Activated naive CD8-positive, alpha-beta T cell treated with anti-CD3 and anti-CD28 coated beads, Interleukin-2, amount 50 U/mL, for 24 hours (primary cell): ENCODE measurements around the gene WWOX.

ENCODE experiments used
- ATAC-seq: fragments of 150-1000 bp; cut with Tn5 transposase; one replicate; pipeline ENCODE4 v1.10.0; 2021
- DNase-seq: peaks from one replicate; pipeline ENCODE4 v3.0.0; 2021
- H3K27ac Mint-ChIP-seq: one replicate; pipeline ENCODE4 v1.8.0; 2021; ENCODE audit warnings: mild to moderate bottlenecking, mixed read lengths
- H3K27me3 Mint-ChIP-seq: one replicate; pipeline ENCODE4 v1.8.0; 2021; ENCODE audit warnings: mixed read lengths
- H3K36me3 Mint-ChIP-seq: one replicate; pipeline ENCODE4 v1.8.0; 2021; ENCODE audit warnings: low read depth, mixed read lengths
- H3K4me1 Mint-ChIP-seq: one replicate; pipeline ENCODE4 v1.8.0; 2021; ENCODE audit warnings: mixed read lengths
- H3K4me3 Mint-ChIP-seq: one replicate; pipeline ENCODE4 v1.8.0; 2021; ENCODE audit warnings: mild to moderate bottlenecking, moderate library complexity, mixed read lengths
- H3K9me3 Mint-ChIP-seq: one replicate; pipeline ENCODE4 v1.8.0; 2021; ENCODE audit warnings: mixed read lengths

Gene WWOX

DNA sequence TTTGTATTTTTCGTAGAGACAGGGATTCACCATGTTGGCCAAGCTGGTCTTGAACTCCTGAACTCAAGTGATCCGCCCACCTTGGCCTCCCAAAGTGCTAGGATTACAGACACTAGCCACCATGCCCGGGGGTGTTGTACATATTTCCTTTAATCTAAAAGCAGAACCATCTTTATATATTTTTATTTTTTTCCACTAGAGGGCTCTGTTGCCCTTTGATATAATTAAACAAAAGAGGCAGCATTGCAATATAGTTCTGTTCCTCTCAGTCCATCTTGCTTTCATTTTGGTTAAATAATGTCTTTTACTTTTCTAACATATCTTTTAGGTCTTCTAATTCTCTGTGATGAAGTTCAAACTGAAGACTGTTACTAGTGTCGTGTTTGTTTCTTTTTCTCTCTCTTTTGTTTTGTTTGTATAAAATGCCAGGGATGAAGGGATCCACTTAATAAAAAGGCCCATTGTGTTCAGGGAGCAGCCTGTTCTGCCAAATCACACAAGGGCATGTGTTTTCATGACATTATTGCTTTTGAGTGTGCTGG, 23.4 kb downstream of the WWOX start:
- ATAC-seq (no peak), DNase-seq (no peak)
- Mint-ChIP-seq H3K9me3 (no peaks in the 10 kb centered on the region), H3K27me3 (no peaks in the 10 kb centered on the region), H3K4me1 (peaks cover 2% of the 10 kb centered on the region), H3K4me3 (no peak overlapping the region), H3K36me3 (peaks cover 5% of the 10 kb centered on the region), H3K27ac (no peak overlapping the region)

- Mint-ChIP-seq H3K9me3 (no peaks in the 10 kb centered on the region), H3K27ac (no peak overlapping the region), H3K4me3 (no peak overlapping the region), H3K4me1 (peaks cover 2% of the 10 kb centered on the region), H3K36me3 (peaks cover 17% of the 10 kb centered on the region), H3K27me3 (no peaks in the 10 kb centered on the region)
- no peak for DNase-seq
- no peak for ATAC-seq
Measured at GRCh38 chr16:78125112-78125844, 25.8 kb downstream of the WWOX start.

DNA sequence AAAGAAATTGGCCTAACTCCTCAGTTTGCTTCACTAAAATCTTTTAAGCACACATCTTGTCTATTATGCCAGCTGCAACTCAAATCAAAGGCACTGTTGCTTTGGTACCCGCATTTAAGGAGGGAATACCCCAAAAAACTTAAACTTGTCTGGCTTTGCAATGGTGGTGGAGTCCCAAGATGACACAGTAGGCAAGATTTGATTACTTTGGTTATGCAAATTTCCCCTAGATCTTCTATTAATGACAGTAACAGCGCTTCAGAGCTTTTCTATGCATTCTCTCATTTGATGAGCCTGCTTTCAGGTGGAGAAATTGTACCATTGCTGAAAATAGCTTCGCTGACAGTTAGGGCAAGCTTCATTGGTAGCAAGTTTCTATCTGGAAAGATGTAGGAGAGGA, 27.2 kb downstream of the WWOX start:
- Mint-ChIP-seq H3K36me3 (peaks cover 15% of the 10 kb centered on the region), H3K4me1 (peaks cover 2% of the 10 kb centered on the region), H3K27ac (no peak overlapping the region), H3K9me3 (no peaks in the 10 kb centered on the region), H3K27me3 (no peaks in the 10 kb centered on the region), H3K4me3 (no peak overlapping the region)
- DNase-seq (no peak), ATAC-seq (no peak)

DNA sequence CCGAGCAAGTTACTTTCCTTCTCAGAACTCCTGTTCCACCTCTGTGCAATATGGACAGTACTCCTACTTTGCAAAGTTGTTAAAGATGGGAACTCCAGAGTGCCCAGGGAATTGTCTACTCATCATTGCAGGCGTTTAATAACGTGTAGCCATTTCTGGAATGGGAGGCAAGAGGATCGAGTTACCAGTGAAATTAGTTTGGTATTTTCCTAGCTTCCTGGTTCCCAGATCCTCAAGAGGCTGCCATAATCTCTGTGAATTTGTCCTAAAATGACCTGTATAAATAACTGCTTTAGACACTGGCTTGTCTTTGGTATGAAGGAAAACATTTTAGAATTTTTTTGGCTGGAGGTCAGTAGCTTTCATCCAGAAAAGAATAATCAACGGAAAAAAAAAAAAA, 27.7 kb downstream of the WWOX start:
- Mint-ChIP-seq H3K27me3 (no peaks in the 10 kb centered on the region), H3K36me3 (peaks cover 15% of the 10 kb centered on the region), H3K27ac (no peak overlapping the region), H3K4me3 (no peak overlapping the region), H3K9me3 (no peaks in the 10 kb centered on the region), H3K4me1 (peaks cover 2% of the 10 kb centered on the region)
- ATAC-seq (no peak), DNase-seq (no peak)

DNA sequence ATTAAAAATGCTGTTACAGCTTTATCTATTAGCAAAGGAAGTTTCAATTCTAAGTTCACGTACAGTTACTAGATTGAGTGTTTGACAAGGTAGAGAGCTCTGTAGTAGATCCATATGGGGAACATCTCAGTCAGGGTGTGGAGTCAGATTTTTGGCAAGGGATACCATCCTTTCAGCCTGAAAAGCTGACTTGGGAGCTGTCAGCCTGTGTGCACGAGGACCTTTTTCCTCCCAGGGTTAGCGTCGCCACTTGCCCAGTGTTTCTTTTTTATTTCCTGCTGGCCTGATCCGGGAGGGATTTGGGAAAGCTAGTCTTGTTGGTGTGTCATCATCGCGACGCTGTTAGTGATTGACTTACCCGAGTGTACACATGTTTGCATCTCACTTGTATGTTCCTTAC, 29.5 kb downstream of the WWOX start:
- Mint-ChIP-seq H3K4me3 (no peak overlapping the region), H3K27ac (no peak overlapping the region), H3K27me3 (no peaks in the 10 kb centered on the region), H3K9me3 (no peaks in the 10 kb centered on the region), H3K36me3 (peaks cover 19% of the 10 kb centered on the region), H3K4me1 (no peaks in the 10 kb centered on the region)
- no peak for DNase-seq
- ATAC-seq = no peak

DNA sequence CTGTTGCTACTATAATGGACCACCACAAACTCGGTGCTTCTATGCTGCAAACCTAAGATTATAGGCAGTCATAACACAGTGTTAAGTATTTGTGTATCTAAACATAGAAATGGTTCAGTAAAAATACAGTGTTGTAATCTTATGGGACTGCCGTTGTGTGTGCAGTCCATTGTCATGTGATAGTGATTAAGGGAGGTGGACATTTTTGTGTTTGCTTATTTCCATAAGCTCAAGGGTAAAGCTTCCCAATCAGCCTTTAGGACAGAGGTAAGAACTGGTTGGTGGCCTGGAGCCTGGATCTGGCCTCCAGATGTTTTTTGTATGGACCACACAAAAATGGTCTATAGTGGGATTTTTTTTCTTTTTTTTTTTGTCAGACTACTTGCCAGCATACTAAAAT, 29.9 kb downstream of the WWOX start:
- DNase-seq = no peak
- no peaks in the 10 kb centered on the region for H3K9me3 Mint-ChIP-seq
- no peak overlapping the region for H3K27ac Mint-ChIP-seq
- H3K4me1 Mint-ChIP-seq = no peaks in the 10 kb centered on the region
- no peaks in the 10 kb centered on the region for H3K27me3 Mint-ChIP-seq
- no peak overlapping the region for H3K4me3 Mint-ChIP-seq
- ATAC-seq = no peak
- peaks cover 19% of the 10 kb centered on the region for H3K36me3 Mint-ChIP-seq

- H3K9me3 Mint-ChIP-seq = no peaks in the 10 kb centered on the region
- peaks cover 6% of the 10 kb centered on the region for H3K4me1 Mint-ChIP-seq
- H3K27me3 Mint-ChIP-seq = no peaks in the 10 kb centered on the region
- DNase-seq (no peak), ATAC-seq (no peak)
- no peak overlapping the region for H3K27ac Mint-ChIP-seq
- H3K4me3 Mint-ChIP-seq = no peak overlapping the region
- H3K36me3 Mint-ChIP-seq = peaks cover 19% of the 10 kb centered on the region
Measured at GRCh38 chr16:78130083-78130608, 30.7 kb downstream of the WWOX start.

GRCh38 chr16:78130950-78131349, 31.5 kb downstream of the WWOX start:
- Mint-ChIP-seq H3K27me3 (no peaks in the 10 kb centered on the region), H3K4me3 (no peak overlapping the region), H3K27ac (no peak overlapping the region), H3K9me3 (no peaks in the 10 kb centered on the region), H3K4me1 (peaks cover 10% of the 10 kb centered on the region), H3K36me3 (peaks cover 20% of the 10 kb centered on the region)
- no peak for ATAC-seq
- no peak for DNase-seq

DNA sequence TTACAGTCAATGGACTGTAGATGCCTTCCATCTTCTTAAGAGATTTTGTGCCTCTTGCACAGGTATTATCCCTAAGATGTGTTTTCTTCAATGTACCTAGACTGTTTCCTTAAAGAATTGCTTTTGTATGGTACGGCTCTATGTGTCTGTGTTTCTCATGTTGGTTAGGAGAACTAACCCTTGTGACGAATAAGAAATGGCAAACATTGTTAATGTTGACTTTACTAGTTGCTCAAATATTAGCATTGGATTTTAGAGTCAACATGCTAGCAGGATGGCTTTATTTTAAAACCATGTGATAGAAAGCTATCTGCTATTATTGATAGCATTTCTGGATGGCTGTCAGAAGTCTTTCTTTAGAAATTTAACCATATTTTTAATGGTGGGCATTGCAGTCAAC, 34.5 kb downstream of the WWOX start:
- no peak overlapping the region for H3K4me3 Mint-ChIP-seq
- H3K27ac Mint-ChIP-seq = no peak overlapping the region
- H3K4me1 Mint-ChIP-seq = peaks cover 10% of the 10 kb centered on the region
- H3K9me3 Mint-ChIP-seq = no peaks in the 10 kb centered on the region
- H3K36me3 Mint-ChIP-seq = peaks cover 21% of the 10 kb centered on the region
- no peak for DNase-seq
- ATAC-seq = no peak
- no peaks in the 10 kb centered on the region for H3K27me3 Mint-ChIP-seq

DNA sequence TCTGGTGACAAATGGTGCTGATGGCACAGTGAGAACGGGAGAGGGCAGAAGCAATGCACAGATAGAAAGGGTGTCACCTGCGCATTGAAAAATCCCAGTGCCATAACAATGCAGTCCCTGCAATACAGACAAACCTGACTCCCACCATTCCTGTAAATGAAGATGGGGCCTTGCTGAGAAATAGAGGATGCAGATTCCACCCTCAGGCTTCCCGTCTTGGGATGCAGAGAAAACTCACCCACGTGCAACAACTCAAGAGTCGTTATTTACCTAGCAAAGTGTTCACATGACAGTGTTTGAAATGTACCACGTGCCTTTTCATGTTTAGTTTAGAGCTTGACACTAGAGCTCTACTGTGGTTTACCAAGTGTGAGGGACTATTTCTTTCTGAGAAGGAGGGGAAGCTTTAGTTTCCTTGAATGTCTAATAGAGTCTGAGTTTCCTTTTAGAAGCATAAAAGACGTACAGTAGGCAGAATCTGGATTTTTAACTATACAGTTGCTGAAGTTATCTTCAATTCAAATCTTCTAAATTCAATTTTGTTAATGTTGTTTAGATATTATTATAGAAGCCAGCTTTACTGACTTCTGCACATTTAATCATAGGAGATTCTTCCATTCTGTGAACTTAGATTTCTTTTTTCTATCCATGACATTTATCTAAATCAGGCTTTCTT, 35.6 kb downstream of the WWOX start:
- Mint-ChIP-seq H3K36me3 (peaks cover 10% of the 10 kb centered on the region), H3K9me3 (no peaks in the 10 kb centered on the region), H3K27ac (no peak overlapping the region), H3K27me3 (no peaks in the 10 kb centered on the region), H3K4me3 (no peak overlapping the region), H3K4me1 (peaks cover 10% of the 10 kb centered on the region)
- DNase-seq (no peak), ATAC-seq (no peak)

DNA sequence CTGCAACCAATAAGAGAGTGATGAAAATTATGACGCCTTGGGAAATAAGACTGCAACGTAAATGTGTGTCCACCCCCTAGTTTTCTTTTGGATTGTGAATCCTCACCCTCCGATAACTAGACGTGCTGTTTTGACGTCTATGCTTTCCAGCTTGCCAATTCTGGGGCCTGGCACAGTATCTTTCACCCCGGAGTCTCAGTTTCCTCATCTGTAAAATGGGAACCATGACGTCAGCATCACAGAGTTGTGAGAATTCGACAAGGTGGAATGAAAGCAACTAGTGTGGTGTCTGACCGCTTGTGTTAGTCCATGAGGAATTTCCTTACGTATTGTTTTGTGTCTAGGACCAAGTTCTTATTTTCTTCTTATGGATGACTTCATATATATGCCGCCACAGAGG, 37.7 kb downstream of the WWOX start:
- no peak overlapping the region for H3K4me3 Mint-ChIP-seq
- no peaks in the 10 kb centered on the region for H3K27me3 Mint-ChIP-seq
- no peak overlapping the region for H3K27ac Mint-ChIP-seq
- H3K36me3 Mint-ChIP-seq = peaks cover 8% of the 10 kb centered on the region
- ATAC-seq (no peak), DNase-seq (no peak)
- no peaks in the 10 kb centered on the region for H3K9me3 Mint-ChIP-seq
- peaks cover 10% of the 10 kb centered on the region for H3K4me1 Mint-ChIP-seq

GRCh38 chr16:78137782-78138616, 38.5 kb downstream of the WWOX start:
- H3K27me3 Mint-ChIP-seq = no peaks in the 10 kb centered on the region
- H3K4me3 Mint-ChIP-seq = no peak overlapping the region
- DNase-seq = no peak
- peaks cover 10% of the 10 kb centered on the region for H3K4me1 Mint-ChIP-seq
- no peaks in the 10 kb centered on the region for H3K9me3 Mint-ChIP-seq
- H3K36me3 Mint-ChIP-seq = peaks cover 4% of the 10 kb centered on the region
- no peak for ATAC-seq
- no peak overlapping the region for H3K27ac Mint-ChIP-seq

- no peaks in the 10 kb centered on the region for H3K4me1 Mint-ChIP-seq
- no peaks in the 10 kb centered on the region for H3K27me3 Mint-ChIP-seq
- H3K4me3 Mint-ChIP-seq = no peak overlapping the region
- ATAC-seq (no peak), DNase-seq (no peak)
- H3K27ac Mint-ChIP-seq = no peak overlapping the region
- H3K9me3 Mint-ChIP-seq = no peaks in the 10 kb centered on the region
- peaks cover 2% of the 10 kb centered on the region for H3K36me3 Mint-ChIP-seq
Measured at GRCh38 chr16:78140818-78141466, 41.5 kb downstream of the WWOX start.

- H3K9me3 Mint-ChIP-seq = no peaks in the 10 kb centered on the region
- H3K4me1 Mint-ChIP-seq = no peaks in the 10 kb centered on the region
- no peaks in the 10 kb centered on the region for H3K27me3 Mint-ChIP-seq
- H3K4me3 Mint-ChIP-seq = no peak overlapping the region
- H3K27ac Mint-ChIP-seq = no peak overlapping the region
- no peak for ATAC-seq
- no peak for DNase-seq
- H3K36me3 Mint-ChIP-seq = no peaks in the 10 kb centered on the region
Measured at GRCh38 chr16:78142788-78143187, 43.3 kb downstream of the WWOX start.
